ENCODE measurements around the gene FAM184B. TPM values are rescaled to one million over a fixed set of nuclear protein-coding genes. Genes with fewer than 3 reads are reported as not detected.
"Not testable (repeated sequence)": the region's sequence is repeated elsewhere in the genome, so short reads cannot be mapped to it uniquely, and the experiment has no call there.

FAM184B gene
- total RNA-seq, 1 donor from 2014 or later: not detected

GRCh38 chr4:17687237-17687857, 94.1 kb downstream of the FAM184B start:
- H3K27ac Mint-ChIP-seq: no peak overlapping the region
- no peak for DNase-seq (ENCODE audit: low spot score)
- no peaks in the 10 kb centered on the region for H3K27me3 Mint-ChIP-seq (ENCODE audit: insufficient read depth)
- intact Hi-C loops (cut with micrococcal nuclease): no loop called here
- no peaks in the 10 kb centered on the region for H3K4me1 Mint-ChIP-seq (ENCODE audit: low read depth)
- H3K36me3 Mint-ChIP-seq (ENCODE audit: low read depth): no peaks in the 10 kb centered on the region
- H3K9me3 Mint-ChIP-seq: no peaks in the 10 kb centered on the region
- H3K4me3 Mint-ChIP-seq: no peak overlapping the region

- H3K36me3 Mint-ChIP-seq (ENCODE audit: low read depth); H3K4me1 Mint-ChIP-seq (ENCODE audit: low read depth); DNase-seq (ENCODE audit: low spot score); H3K27ac Mint-ChIP-seq; H3K4me3 Mint-ChIP-seq; intact Hi-C loops (cut with micrococcal nuclease); H3K27me3 Mint-ChIP-seq (ENCODE audit: insufficient read depth); H3K9me3 Mint-ChIP-seq: not testable (repeated sequence)
Observed at GRCh38 chr4:17684648-17685047, 96.8 kb downstream of the FAM184B start.

- H3K4me1 Mint-ChIP-seq (ENCODE audit: low read depth): no peaks in the 10 kb centered on the region
- H3K36me3 Mint-ChIP-seq (ENCODE audit: low read depth): no peaks in the 10 kb centered on the region
- no peak overlapping the region for H3K4me3 Mint-ChIP-seq
Observed at GRCh38 chr4:17682222-17682566, 99.2 kb downstream of the FAM184B start.

GRCh38 chr4:17681281-17682221, 99.9 kb downstream of the FAM184B start:
- H3K4me3 Mint-ChIP-seq: no peak overlapping the region
- H3K27me3 Mint-ChIP-seq (ENCODE audit: insufficient read depth): peaks cover 2% of the 10 kb centered on the region
- DNase-seq (ENCODE audit: low spot score): no peak
- no peaks in the 10 kb centered on the region for H3K36me3 Mint-ChIP-seq (ENCODE audit: low read depth)
- intact Hi-C loops (cut with micrococcal nuclease): no loop called here
- H3K4me1 Mint-ChIP-seq (ENCODE audit: low read depth): no peaks in the 10 kb centered on the region
- no peak overlapping the region for H3K27ac Mint-ChIP-seq
- H3K9me3 Mint-ChIP-seq: no peaks in the 10 kb centered on the region

More at GRCh38 chr4:17682222-17682566, 99.2 kb downstream of the FAM184B start:
- intact Hi-C loops (cut with micrococcal nuclease): no loop called here
- Mint-ChIP-seq H3K27ac (no peak overlapping the region), H3K27me3 (ENCODE audit: insufficient read depth) (peaks cover 2% of the 10 kb centered on the region), H3K9me3 (no peaks in the 10 kb centered on the region)
- no peak for DNase-seq (ENCODE audit: low spot score)

GRCh38 chr4:17680559-17681280, 100.7 kb downstream of the FAM184B start:
- Mint-ChIP-seq H3K36me3 (ENCODE audit: low read depth) (no peaks in the 10 kb centered on the region), H3K4me1 (ENCODE audit: low read depth) (no peaks in the 10 kb centered on the region), H3K9me3 (no peaks in the 10 kb centered on the region), H3K27me3 (ENCODE audit: insufficient read depth) (peaks cover 2% of the 10 kb centered on the region), H3K27ac (no peak overlapping the region), H3K4me3 (no peak overlapping the region)
- intact Hi-C loops (cut with micrococcal nuclease): no loop called here
- DNase-seq (ENCODE audit: low spot score): no peak

- Mint-ChIP-seq H3K4me1 (ENCODE audit: low read depth) (no peaks in the 10 kb centered on the region), H3K36me3 (ENCODE audit: low read depth) (no peaks in the 10 kb centered on the region), H3K27ac (no peak overlapping the region), H3K4me3 (no peak overlapping the region), H3K9me3 (peaks cover 6% of the 10 kb centered on the region), H3K27me3 (ENCODE audit: insufficient read depth) (peaks cover 9% of the 10 kb centered on the region)
- intact Hi-C loops (cut with micrococcal nuclease): no loop called here
- no peak for DNase-seq (ENCODE audit: low spot score)
Observed at GRCh38 chr4:17670423-17670822, 111.0 kb downstream of the FAM184B start.

GRCh38 chr4:17667653-17668201, 113.7 kb downstream of the FAM184B start:
- Mint-ChIP-seq H3K27ac (no peak overlapping the region), H3K9me3 (peaks cover 3% of the 10 kb centered on the region), H3K4me1 (ENCODE audit: low read depth) (no peaks in the 10 kb centered on the region), H3K4me3 (no peak overlapping the region), H3K27me3 (ENCODE audit: insufficient read depth) (peaks cover 6% of the 10 kb centered on the region), H3K36me3 (ENCODE audit: low read depth) (no peaks in the 10 kb centered on the region)
- DNase-seq (ENCODE audit: low spot score): no peak
- intact Hi-C loops (cut with micrococcal nuclease): no loop called here

GRCh38 chr4:17667253-17667652, 114.2 kb downstream of the FAM184B start:
- H3K36me3 Mint-ChIP-seq (ENCODE audit: low read depth): no peaks in the 10 kb centered on the region
- H3K9me3 Mint-ChIP-seq: peaks cover 3% of the 10 kb centered on the region
- H3K27ac Mint-ChIP-seq: no peak overlapping the region
- H3K27me3 Mint-ChIP-seq (ENCODE audit: insufficient read depth): peaks cover 5% of the 10 kb centered on the region
- DNase-seq (ENCODE audit: low spot score): no peak
- no peak overlapping the region for H3K4me3 Mint-ChIP-seq
- no peaks in the 10 kb centered on the region for H3K4me1 Mint-ChIP-seq (ENCODE audit: low read depth)
- intact Hi-C loops (cut with micrococcal nuclease): no loop called here

- DNase-seq (ENCODE audit: low spot score): no peak
- intact Hi-C loops (cut with micrococcal nuclease): no loop called here
- Mint-ChIP-seq H3K4me1 (ENCODE audit: low read depth) (no peaks in the 10 kb centered on the region), H3K27me3 (ENCODE audit: insufficient read depth) (no peaks in the 10 kb centered on the region), H3K4me3 (no peak overlapping the region), H3K9me3 (no peaks in the 10 kb centered on the region), H3K36me3 (ENCODE audit: low read depth) (no peaks in the 10 kb centered on the region), H3K27ac (no peak overlapping the region)
Observed at GRCh38 chr4:17665852-17666251, 115.6 kb downstream of the FAM184B start.

- intact Hi-C loops (cut with micrococcal nuclease): no loop called here
- Mint-ChIP-seq H3K4me1 (ENCODE audit: low read depth) (no peaks in the 10 kb centered on the region), H3K27me3 (ENCODE audit: insufficient read depth) (no peaks in the 10 kb centered on the region), H3K36me3 (ENCODE audit: low read depth) (no peaks in the 10 kb centered on the region), H3K4me3 (no peak overlapping the region), H3K27ac (no peak overlapping the region), H3K9me3 (no peaks in the 10 kb centered on the region)
- no peak for DNase-seq (ENCODE audit: low spot score)
Observed at GRCh38 chr4:17665346-17665745, 116.1 kb downstream of the FAM184B start.

GRCh38 chr4:17664755-17665154, 116.7 kb downstream of the FAM184B start:
- H3K4me3 Mint-ChIP-seq: no peak overlapping the region
- DNase-seq (ENCODE audit: low spot score): no peak
- no peak overlapping the region for H3K27ac Mint-ChIP-seq
- no peaks in the 10 kb centered on the region for H3K27me3 Mint-ChIP-seq (ENCODE audit: insufficient read depth)
- intact Hi-C loops (cut with micrococcal nuclease): no loop called here
- H3K9me3 Mint-ChIP-seq: no peaks in the 10 kb centered on the region
- no peaks in the 10 kb centered on the region for H3K36me3 Mint-ChIP-seq (ENCODE audit: low read depth)
- H3K4me1 Mint-ChIP-seq (ENCODE audit: low read depth): no peaks in the 10 kb centered on the region

GRCh38 chr4:17662694-17663093, 118.7 kb downstream of the FAM184B start:
- Mint-ChIP-seq H3K36me3 (ENCODE audit: low read depth) (no peaks in the 10 kb centered on the region), H3K4me1 (ENCODE audit: low read depth) (no peaks in the 10 kb centered on the region), H3K27me3 (ENCODE audit: insufficient read depth) (no peaks in the 10 kb centered on the region), H3K27ac (no peak overlapping the region), H3K9me3 (no peaks in the 10 kb centered on the region), H3K4me3 (no peak overlapping the region)
- intact Hi-C loops (cut with micrococcal nuclease): no loop called here
- no peak for DNase-seq (ENCODE audit: low spot score)

GRCh38 chr4:17659196-17659595, 122.2 kb downstream of the FAM184B start:
- H3K36me3 Mint-ChIP-seq (ENCODE audit: low read depth); H3K4me3 Mint-ChIP-seq; H3K4me1 Mint-ChIP-seq (ENCODE audit: low read depth); H3K9me3 Mint-ChIP-seq; intact Hi-C loops (cut with micrococcal nuclease); H3K27me3 Mint-ChIP-seq (ENCODE audit: insufficient read depth); DNase-seq (ENCODE audit: low spot score); H3K27ac Mint-ChIP-seq: not testable (repeated sequence)
